DMS153 treated with DMSO at 0.1 percent for 48 hours (cell line): ENCODE measurements around the gene WASF3.

Experiments
- DNase-seq: peaks from one replicate; lab custom pipeline; 2025; ENCODE audit not compliant: unreplicated experiment; lab: John Stamatoyannopoulos, UW

Gene WASF3

DNA sequence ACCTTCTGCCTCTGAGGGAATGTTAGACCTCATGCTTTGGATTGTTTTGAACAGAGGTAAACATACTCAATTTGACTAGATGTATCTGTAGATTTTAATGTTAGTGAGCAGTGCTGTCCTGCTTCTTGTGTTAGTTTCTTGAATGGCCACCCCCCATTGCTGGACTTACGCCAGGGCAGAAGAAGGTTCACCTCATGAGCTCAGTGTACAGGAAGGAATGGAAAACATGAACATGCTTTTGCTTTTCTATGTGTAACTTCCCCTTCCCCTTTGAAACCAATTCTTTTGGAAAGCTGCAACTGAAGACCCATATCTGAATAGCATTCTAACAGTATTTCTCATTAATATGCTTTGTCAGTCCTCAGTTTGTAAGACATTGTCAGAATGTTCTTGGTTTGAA lies 32.3 kb downstream of the WASF3 start:
- no peak for DNase-seq

- DNase-seq = no peak
These were observed 32.9 kb downstream of the WASF3 start for GRCh38 chr13:26590379-26590778.

DNA sequence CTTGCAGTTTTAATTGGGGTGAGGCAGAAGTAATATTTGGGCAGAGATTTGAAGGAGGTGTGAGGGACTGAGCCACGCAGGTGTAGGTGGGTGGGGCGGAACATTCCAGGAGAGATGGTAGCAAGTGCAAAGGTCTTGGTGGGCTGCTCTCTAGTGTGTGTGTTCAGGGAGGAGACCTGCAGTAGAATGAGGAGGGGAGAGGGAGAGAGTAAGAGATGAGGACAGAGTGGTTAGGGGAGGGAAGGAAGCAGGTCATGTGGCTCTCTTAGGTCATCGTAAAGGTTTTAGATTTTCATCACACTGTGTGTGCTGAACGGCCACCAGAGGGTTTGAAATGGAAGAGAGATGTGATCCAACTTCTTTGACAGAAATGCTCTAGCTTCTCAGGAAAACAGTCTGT lies 33.5 kb downstream of the WASF3 start:
- DNase-seq = no peak

- no peak for DNase-seq
These were observed 34.2 kb downstream of the WASF3 start for GRCh38 chr13:26591672-26592071.

DNA sequence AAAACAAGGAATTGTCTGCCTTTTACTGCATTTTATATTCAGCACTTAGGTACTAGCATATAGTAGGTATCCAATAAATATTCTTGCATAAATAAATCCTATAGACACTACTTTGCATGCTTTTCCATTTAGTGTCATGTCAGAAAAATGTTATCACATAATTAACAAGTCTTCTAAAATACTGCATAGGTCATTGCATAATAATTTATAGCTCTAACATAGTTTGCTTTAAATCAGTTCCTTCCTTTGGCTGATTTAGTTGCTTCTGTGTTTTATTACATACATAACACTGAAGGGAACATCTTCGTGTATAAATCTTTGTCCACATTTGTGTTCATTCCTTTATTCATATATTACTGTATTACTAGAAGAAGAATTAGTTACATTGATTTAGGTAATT lies 36.2 kb downstream of the WASF3 start:
- no peak for DNase-seq

DNA sequence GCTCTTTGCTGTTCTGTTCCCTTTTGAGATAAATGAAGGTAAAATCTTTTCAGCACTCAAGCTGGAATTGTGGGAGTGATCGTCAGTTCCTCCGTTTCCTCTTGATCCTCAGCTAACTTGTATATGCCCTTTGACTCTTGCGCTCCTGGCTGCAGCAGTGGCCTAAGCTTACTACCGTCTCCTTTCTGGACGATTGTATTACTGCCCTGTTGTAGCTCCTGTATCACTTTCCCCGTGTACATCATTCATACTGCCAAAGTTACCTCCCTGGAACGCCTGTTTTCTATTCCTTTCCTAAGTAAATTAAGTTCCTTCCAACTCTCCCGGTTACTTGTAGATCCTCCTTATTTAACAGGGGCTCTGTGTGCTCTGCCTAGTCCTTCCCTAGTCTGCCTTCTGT lies 36.9 kb downstream of the WASF3 start:
- DNase-seq = no peak

- no peak for DNase-seq
These were observed 39.0 kb downstream of the WASF3 start for GRCh38 chr13:26596458-26596857.

DNA sequence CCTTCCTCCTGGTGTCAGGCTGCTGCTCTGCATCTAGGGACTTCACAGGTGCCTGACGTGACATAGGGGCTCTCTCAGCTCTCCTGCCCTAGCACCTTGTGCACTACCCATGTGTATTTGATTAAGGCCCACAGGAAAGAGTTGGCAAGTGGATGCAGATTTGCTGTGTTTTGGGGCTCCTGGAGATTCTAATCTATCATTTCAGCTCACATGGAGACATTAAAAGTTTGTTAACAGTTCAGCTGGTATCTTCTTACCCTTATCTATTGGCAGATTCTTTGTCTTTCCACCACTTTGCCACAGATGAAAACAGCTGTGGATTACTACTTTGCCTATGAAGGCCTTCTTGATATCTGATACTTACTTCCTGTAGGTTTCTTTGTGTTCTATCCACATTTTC lies 41.9 kb downstream of the WASF3 start:
- DNase-seq = no peak

DNA sequence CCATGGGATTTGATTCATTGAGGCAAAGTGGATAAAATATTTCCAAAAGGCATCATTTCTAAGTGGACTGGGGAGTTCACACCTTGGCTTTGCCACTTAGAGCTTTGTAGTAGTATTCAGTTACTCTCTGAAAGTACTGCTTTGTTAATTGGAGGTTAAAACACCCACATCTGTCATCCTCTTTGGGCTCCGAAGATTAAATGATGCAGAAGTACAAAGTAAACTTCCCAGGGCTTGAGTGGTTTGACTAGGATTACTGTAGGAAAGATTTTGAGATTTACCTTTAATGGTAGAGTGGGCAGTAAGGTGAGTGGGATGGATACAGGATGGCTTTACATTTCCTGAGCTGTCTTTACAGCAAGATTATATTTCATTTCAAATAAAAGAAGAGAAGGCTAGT lies 42.4 kb downstream of the WASF3 start:
- DNase-seq = no peak

DNA sequence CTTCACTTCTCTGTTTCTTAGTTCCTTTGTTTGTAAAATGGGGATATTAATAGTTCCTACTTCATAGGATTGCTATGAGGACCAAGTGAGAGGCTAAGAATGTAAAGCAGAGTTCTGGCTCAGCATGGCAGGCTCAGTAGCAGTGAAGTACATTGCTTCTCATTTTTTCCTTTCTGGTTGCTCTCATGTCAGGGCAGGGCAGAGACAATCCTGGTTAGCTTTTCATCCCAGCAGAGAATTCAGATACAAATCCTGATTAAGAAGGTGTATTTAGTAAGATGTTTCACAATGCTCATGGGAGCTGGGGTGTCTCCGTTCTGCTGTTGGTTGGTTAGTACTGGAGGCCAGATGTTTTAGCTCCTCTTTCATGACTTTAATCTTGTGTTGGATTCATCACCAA lies 42.9 kb downstream of the WASF3 start:
- DNase-seq = no peak

GRCh38 chr13:26601669-26602068 lies 44.2 kb downstream of the WASF3 start:
- no peak for DNase-seq

DNA sequence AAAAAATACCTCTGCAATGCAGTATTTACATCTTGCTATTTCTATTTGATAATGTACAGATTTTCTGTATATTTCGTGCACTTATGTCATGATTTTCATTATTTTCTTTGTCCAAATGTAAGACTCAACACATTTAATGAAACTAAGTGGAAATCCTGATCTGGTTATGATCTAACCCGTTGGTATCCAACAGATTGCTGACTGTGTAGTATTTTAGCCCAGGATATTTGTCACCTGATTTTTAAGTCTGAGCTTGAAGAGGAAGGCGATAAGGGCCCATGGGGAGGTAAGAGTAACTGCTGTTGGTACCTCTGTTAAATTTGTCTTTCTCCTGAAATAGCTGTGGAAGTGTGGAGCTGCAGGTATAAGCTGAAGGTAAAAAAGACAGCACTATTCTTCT lies 45.3 kb downstream of the WASF3 start:
- no peak for DNase-seq

DNA sequence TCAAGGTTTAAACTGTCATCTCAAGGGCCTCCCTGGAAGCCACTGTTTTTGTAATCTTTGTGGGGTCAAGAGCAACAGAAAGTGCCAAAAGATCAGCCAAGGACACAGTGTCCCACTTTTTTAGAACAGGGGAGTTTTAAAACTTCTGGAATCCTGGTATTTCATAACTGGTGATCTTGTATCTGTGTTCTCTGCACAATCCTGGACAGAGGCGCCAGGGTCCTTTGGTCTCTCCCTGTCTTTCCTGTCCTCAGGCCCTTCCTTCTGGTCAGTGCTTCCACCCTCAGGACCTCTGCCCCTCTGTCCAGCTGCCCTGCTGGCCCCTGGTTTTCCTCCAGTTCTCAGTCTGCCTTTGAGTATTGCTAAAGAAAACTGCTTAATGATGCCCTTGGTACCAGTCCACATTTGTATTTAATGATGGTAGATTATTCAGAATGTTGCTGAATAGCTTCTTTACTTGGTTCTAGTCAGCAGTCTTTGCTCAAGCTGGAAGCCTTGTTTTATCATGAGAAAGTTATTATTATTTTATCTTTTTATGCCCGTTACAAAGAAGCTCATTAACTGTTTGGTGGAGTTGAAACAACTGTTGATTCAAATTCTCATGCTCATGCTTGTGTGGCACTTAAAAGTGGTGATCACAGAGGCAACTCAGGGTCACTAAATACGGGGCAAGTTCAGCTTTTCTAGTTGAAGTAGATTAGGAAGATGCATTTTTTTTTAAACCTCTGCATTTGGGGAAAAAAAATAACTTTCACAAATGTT lies 47.5 kb downstream of the WASF3 start:
- no peak for DNase-seq

DNA sequence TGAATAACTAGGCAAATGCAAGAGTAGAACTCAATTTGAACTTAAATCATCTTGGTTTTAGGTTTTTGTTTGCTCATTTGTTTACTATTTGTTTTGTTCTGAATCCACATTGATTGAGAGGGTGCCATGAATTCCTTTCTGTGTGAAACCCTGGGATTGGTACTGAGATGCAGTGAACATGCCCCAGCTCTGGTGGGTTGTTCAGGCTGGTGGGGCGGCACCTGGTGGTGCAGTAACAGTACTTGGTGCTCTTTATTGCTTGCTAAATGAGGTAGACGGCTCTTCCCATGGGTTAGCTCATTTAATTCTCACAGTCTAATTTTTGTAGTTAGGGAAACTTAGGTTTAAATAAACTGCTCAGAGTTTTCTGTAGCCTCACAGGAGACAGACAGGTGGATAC lies 48.4 kb downstream of the WASF3 start:
- no peak for DNase-seq

DNA sequence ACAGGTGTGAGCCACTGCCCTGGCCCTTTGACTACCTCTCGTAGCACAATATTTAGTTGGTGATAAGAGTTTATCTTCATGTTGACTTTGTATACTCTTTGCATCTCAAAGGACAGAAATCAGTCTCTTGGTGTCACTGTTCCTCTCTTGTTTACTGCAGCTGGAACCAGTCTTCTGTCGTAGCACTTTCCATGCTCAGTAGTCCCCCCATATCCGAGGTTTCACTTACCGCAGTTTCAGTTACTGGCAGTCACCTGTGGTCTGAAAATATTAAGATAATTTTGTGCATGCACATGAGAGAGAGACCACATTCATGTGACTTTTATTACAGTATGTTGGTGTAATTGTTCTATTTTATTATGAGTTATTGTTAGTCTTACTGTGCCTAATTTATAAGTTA lies 49.1 kb downstream of the WASF3 start:
- DNase-seq = no peak

DNA sequence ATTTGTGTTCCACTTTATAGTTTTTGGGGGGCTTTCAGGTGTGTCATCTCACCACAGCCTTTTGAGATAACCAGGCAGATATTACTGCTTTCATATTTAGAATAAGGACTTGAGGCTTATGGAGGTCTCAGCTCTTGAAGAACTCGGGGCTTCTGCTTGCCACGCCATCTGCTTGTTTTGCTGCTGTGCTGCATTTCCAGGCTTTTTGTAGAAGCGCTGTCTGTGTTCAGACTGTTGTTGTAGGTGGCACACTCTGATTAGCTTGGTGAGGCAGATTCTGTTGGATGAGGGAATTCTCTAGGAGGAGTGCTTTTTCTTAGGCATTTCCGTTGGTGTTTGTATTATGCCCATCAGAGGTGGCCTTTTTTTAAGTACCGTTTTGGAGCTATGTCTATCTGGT lies 57.2 kb downstream of the WASF3 start:
- DNase-seq = no peak

DNA sequence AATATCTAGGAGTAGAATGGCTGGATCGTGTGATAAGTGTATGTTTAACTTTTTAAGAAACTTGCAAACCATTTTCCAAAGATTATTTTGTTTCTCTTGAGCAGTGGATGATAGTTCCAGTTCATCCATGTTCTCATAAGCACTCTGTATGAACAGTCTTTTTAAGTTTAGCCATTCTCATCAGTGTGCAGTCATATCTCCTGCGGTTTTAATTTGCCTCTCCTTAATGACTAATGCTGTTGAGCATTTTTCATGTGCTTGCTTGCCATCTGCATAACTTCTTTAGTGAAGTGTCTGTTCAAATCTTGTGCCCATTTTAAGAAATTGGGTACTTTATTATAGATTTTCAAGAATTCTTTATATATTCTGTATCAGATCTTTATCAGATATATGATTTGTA lies 58.6 kb downstream of the WASF3 start:
- no peak for DNase-seq

DNA sequence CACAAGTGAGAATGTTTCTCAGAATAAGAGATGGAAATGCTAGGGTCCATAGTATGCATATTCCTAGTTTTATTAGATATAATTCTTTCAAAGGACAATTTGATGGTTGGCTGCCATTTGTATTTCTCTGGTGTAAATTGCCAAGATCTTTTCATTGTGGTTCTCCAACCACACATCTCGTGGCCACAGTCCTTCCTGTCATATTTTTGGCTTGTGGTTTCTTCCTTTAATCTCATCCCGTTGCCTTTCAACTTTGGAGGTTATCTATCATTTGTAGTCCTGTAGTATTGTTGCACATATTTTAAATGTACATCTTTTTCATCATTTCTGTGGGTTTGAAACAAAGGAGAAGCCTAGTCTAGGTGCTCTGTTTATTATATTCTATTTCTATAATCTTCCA lies 61.2 kb downstream of the WASF3 start:
- DNase-seq = no peak

- no peak for DNase-seq
These were observed 61.9 kb downstream of the WASF3 start for GRCh38 chr13:26619358-26619757.

DNA sequence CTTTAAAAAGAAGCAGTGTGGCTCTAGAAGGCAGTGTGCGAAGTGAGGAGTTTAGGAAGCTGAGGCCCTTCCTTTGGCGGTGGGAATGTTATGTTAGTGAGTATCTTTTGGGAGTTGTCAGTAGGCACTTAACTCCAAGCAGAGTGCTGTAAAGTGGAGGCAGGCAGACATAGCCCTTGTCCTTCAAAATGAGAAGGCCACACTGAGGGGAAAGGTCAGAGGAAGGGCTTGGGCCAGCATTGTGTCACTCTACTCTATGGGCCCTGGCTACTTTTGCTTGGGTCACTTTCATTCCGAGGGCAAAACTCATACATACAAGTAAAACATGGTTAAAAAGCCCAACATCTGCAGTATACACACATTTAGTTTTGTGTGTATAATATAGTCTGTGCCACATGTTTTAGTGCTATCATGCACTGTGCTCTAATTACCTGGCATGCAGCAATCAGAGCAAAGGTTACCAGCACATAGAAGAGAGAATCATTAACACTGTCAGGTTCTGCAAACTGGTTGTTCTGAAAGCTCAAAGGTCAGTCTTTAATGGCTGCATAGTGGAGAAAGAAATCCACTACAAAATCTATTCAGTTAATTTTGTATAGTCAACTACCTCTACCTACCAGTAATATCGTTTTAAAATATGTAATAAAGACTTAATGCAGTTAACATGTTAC lies 64.4 kb downstream of the WASF3 start:
- no peak for DNase-seq

DNA sequence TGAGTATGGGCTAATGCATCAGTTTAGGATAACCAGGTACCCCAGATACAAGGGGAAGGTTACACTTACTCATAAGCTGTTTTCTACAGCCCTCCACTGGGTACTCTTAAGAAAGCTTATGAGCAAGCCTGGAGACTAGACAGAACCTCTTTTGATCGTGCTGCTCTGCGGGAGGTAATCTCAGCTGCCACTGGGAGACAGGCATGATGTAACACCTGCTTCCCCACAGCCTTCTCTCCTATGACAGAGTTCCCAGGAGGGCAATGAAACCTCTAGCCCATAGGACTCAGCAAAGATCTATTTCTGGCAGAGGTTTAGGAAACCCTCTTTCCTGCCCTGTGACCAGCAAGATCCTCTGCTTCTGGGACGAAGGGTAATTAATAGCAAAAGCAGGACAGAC lies 65.6 kb downstream of the WASF3 start:
- DNase-seq = no peak

DNA sequence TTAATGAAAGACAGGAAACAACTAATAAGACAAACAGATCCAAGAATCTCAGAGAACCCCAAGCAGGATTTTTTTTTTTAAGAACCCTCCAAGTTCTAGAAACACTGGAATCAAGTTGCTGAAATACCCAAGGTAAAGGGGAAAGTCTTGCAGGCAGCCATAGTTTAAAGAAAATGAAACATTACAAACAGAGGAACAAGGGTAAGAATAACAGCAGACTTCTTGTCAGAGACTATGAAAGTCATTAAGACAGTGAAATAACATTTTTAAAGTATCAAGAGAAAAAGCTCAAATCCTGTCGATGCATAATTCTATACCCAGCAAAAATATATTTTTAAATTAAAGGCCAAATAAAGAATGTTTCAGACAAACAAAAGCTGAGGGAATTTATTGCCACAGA lies 67.1 kb downstream of the WASF3 start:
- DNase-seq = no peak

- no peak for DNase-seq
These were observed 68.8 kb downstream of the WASF3 start for GRCh38 chr13:26626271-26626670.
